HTERT RPE-1 (cell line): ENCODE measurements around the gene MOAP1.
"Not testable (repeated sequence)": the region's sequence is repeated elsewhere in the genome, so short reads cannot be mapped to it uniquely, and the experiment has no call there.

Source experiments
- in situ Hi-C: fragments of 300-500 bp; cut with MboI; formaldehyde crosslinking; loops from 4 replicates; pipeline ENCODE4 v1.14.3; 2020; ENCODE audit warnings: low sequenced_read_pairs

Gene MOAP1

DNA sequence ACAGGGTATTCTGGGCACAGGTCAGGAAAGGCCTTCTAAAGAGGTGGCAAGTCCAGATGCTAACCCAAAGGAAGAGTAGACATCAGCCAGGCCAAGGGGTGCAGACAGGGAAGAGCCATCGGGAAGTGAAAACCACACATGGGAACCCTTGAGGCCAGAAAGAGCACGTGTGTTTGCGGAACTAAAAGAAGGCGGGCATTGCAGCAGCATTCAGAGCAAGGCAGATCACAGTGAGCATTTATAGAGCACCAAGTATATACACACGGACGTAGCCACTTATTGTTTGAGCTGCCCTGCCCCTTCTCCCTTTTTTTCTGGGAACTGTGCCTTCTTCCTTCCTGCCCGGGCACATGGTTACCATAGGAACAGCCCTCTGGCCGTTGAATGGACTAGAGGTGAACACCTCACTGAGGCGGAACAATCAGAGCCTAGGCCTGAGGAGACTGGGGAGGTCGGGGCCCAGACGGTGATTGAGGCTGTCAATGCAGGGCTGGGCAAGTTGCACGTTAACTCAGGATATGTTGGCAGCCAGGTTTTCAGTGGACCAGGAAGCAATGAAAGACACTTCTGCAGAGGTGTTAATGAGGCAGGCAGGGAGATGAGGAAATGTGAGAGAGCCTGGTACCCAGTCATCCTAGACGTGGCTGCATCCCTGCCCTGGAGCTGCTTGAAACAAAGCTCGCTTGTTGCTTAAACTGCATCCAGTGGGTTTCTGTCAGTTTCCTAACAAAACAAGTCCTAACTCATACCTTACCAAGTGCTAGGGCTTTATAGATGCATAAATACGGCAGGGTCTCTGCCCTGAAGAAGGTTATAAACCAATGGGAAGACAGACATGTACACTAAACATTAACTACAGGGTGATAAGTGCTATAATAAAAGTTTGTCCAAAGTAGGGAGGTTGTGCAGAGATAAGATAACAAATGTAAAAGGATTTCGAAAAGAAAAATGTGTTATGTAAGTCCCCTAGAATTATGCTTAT lies 34.2 kb downstream of the MOAP1 start:
- in situ Hi-C loops, result no loop called here

GRCh38 chr14:93148979-93149378 lies 35.7 kb downstream of the MOAP1 start:
- in situ Hi-C loops, result no loop called here

- in situ Hi-C loops, result no loop called here
Observed at GRCh38 chr14:93146119-93146518, 38.6 kb downstream of the MOAP1 start.

GRCh38 chr14:93142854-93143652 lies 41.6 kb downstream of the MOAP1 start:
- in situ Hi-C loops, result no loop called here

- in situ Hi-C loops, result no loop called here
Observed at GRCh38 chr14:93137864-93138263, 46.8 kb downstream of the MOAP1 start.

GRCh38 chr14:93136508-93136907 lies 48.2 kb downstream of the MOAP1 start:
- in situ Hi-C loops, result not testable (repeated sequence)

DNA sequence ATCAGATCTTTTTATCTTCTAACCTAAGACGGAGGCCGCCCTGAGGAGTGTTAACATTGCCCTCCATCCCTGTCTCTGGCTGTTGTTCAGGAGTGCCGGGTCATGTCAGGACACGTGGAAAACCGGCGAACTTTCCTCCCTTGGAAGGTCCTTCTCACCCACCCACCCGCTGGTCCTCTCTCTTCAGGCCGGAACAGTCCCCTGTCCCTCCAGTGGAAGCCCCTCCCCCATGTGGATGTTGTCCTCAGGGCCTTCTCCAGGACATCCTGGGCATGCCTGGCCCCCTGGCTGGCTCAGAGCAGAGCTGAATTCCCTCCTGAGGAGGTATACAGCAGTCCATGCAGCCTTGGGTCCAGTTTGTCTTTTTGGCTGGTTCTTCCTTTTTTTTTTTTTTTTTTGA lies 48.7 kb downstream of the MOAP1 start:
- in situ Hi-C loops, result no loop called here

DNA sequence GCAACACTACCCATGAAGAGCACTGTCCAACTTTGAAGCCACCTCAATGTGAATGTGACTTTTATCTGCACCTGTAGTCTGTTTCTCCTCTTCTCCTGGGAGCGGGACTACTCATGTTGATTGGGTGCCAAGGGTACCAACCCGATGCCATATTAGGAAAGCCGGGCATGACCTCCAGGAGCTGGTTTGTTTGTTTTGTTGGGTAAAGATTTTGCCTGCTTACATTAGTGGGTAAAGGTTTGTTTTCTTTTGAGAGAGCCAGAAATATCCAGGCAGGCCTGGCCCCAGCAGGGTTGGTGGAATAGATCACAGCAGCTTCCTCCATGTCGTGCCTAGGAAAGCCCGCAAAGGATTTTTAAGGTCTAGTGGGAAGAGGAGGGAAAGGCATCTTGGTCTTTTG lies 49.3 kb downstream of the MOAP1 start:
- in situ Hi-C loops, result no loop called here

DNA sequence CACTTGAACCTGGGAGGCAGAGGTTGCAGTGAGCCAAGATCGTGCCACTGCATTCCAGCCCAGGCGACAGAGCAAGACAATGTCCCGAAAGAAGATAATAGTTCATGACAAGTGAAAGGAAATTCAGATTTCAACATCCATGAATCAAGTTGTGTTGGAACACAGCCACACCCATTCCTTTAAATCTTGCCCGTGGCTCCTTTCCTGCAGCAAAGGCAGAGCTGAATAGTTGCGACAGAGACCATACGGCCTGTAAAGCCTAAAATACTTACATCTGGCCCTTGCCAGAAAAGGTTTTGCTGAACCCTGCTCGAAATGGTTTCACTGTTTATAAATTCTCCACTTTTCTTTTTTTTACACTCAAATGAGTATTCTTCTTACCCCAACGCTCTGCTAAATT lies 51.2 kb downstream of the MOAP1 start:
- in situ Hi-C loops, result no loop called here

- in situ Hi-C loops, result no loop called here
Observed at GRCh38 chr14:93132472-93133065, 52.1 kb downstream of the MOAP1 start.
